ENCODE results near the gene CACNA1B. TPM values are rescaled to one million over a fixed set of nuclear protein-coding genes. Genes with fewer than 3 reads are reported as not detected.

CACNA1B gene
- total and polyA plus RNA-seq, 4 donors = 0.01 to 0.20 (median 0.09) TPM; not detected in 1

- Histone ChIP-seq H3K27me3 (ENCODE audit: control insufficient read depth in 3 of 3, insufficient read depth in 3 of 3, low read length in 2 of 3) (no peaks in the 10 kb centered on the region), H3K9me3 (ENCODE audit: control insufficient read depth in 4 of 4, insufficient read depth in 3 of 4, low read length in 3 of 4) (no peaks in the 10 kb centered on the region), H3K4me1 (ENCODE audit: control insufficient read depth in 5 of 5, insufficient read depth in 5 of 5, low read length in 5 of 5) (no peaks in the 10 kb centered on the region), H3K27ac (ENCODE audit: low read depth in 1 of 2, low read length in 1 of 2) (no peak overlapping the region), H3K9ac (ENCODE audit: insufficient read depth in 1 of 2, low read length in 2 of 2) (no peak overlapping the region), H3K36me3 (ENCODE audit: control insufficient read depth in 4 of 4, insufficient read depth in 4 of 4, low read length in 4 of 4) (no peaks in the 10 kb centered on the region), H3K4me3 (no peak overlapping the region)
- 80 to 92% methylated on average over 6 of the region's 6 CpGs for WGBS, 2 donors
- ATAC-seq (ENCODE audit: insufficient read depth, low FRiP score) (no peak), DNase-seq (no peak)
- no peak for TF ChIP-seq CTCF (IDR thresholded peaks at IDR 0.05; ENCODE audit: control extremely low read depth, extremely low read depth)
Measured at GRCh38 chr9:137975527-137975913, 97.9 kb downstream of the CACNA1B start.

GRCh38 chr9:137975936-137976565 is 98.5 kb downstream of the CACNA1B start:
- 87 to 88% methylated on average over 8 of the region's 8 CpGs for WGBS, 2 donors

GRCh38 chr9:137977571-137978261 is 100.1 kb downstream of the CACNA1B start:
- ATAC-seq (ENCODE audit: insufficient read depth, low FRiP score) (no peak), DNase-seq (no peak)
- Histone ChIP-seq H3K4me3 (no peak overlapping the region), H3K9ac (ENCODE audit: insufficient read depth in 1 of 2, low read length in 2 of 2) (no peak overlapping the region), H3K36me3 (ENCODE audit: control insufficient read depth in 4 of 4, insufficient read depth in 4 of 4, low read length in 4 of 4) (no peaks in the 10 kb centered on the region), H3K27ac (ENCODE audit: low read depth in 1 of 2, low read length in 1 of 2) (no peak overlapping the region), H3K4me1 (ENCODE audit: control insufficient read depth in 5 of 5, insufficient read depth in 5 of 5, low read length in 5 of 5) (no peaks in the 10 kb centered on the region), H3K9me3 (ENCODE audit: control insufficient read depth in 4 of 4, insufficient read depth in 3 of 4, low read length in 3 of 4) (no peaks in the 10 kb centered on the region), H3K27me3 (ENCODE audit: control insufficient read depth in 3 of 3, insufficient read depth in 3 of 3, low read length in 2 of 3) (no peaks in the 10 kb centered on the region)
- WGBS, 2 donors = 78 to 82% methylated on average over 8 of the region's 8 CpGs
- no peak for TF ChIP-seq CTCF (IDR thresholded peaks at IDR 0.05; ENCODE audit: control extremely low read depth, extremely low read depth)

More at GRCh38 chr9:137975936-137976565, 98.5 kb downstream of the CACNA1B start:
- DNase-seq = no peak
- Histone ChIP-seq H3K4me1 (ENCODE audit: control insufficient read depth in 5 of 5, insufficient read depth in 5 of 5, low read length in 5 of 5) (no peaks in the 10 kb centered on the region), H3K27ac (ENCODE audit: low read depth in 1 of 2, low read length in 1 of 2) (no peak overlapping the region), H3K4me3 (no peak overlapping the region), H3K27me3 (ENCODE audit: control insufficient read depth in 3 of 3, insufficient read depth in 3 of 3, low read length in 2 of 3) (no peaks in the 10 kb centered on the region), H3K9me3 (ENCODE audit: control insufficient read depth in 4 of 4, insufficient read depth in 3 of 4, low read length in 3 of 4) (no peaks in the 10 kb centered on the region), H3K36me3 (ENCODE audit: control insufficient read depth in 4 of 4, insufficient read depth in 4 of 4, low read length in 4 of 4) (no peaks in the 10 kb centered on the region), H3K9ac (ENCODE audit: insufficient read depth in 1 of 2, low read length in 2 of 2) (no peak overlapping the region)
- TF ChIP-seq CTCF (IDR thresholded peaks at IDR 0.05; ENCODE audit: control extremely low read depth, extremely low read depth) = no peak
- ATAC-seq (ENCODE audit: insufficient read depth, low FRiP score) = no peak

Measured in lung (tissue), 12 donors.